ENCODE results near the gene RNU5D-1. TPM values are rescaled to one million over a fixed set of nuclear protein-coding genes. Genes with fewer than 3 reads are reported as not detected.

Gene RNU5D-1
- total and polyA plus RNA-seq, 2 of the 13 experiments (the other 11 are each of a cell fraction or from before 2014, with no cell fraction given) = 165 TPM; not detected in 1

GRCh38 chr1:44730741-44731512, at the start of gene RNU5D-1 (continued):
- TF ChIP-seq ATRX (CRISPR knock-in tag; IDR thresholded peaks at IDR 0.05; ENCODE audit: borderline replicate concordance) = no peak
- TF ChIP-seq MEIS1 (CRISPR knock-in tag; IDR thresholded peaks at IDR 0.05; ENCODE audit: borderline replicate concordance) = no peak
- no peak for TF ChIP-seq ZNF572 (CRISPR knock-in tag; IDR thresholded peaks at IDR 0.05)
- TF ChIP-seq ZNF441 (CRISPR knock-in tag; IDR thresholded peaks at IDR 0.05; ENCODE audit: borderline replicate concordance) = no peak; the same call in none of the 2 replicates
- peak; percentile 44; the same call in 1 of the 2 replicates for TF ChIP-seq ZNF816 (CRISPR knock-in tag; IDR thresholded peaks at IDR 0.05; ENCODE audit: borderline replicate concordance)
- no peak; the same call in 1 of the 2 replicates for TF ChIP-seq MLXIP (CRISPR knock-in tag; IDR thresholded peaks at IDR 0.05; ENCODE audit: borderline replicate concordance)
- TF ChIP-seq PHB2 (IDR thresholded peaks at IDR 0.05; ENCODE audit: partially characterized antibody) = no peak
- TF ChIP-seq CENPBD1 (CRISPR knock-in tag; IDR thresholded peaks at IDR 0.05; ENCODE audit: borderline replicate concordance, low read depth) = no peak
- no peak for TF ChIP-seq PBX2 (CRISPR knock-in tag; IDR thresholded peaks at IDR 0.05)
- TF ChIP-seq RNF219 (CRISPR knock-in tag; IDR thresholded peaks at IDR 0.05) = no peak
- no peak for TF ChIP-seq SP4 (CRISPR knock-in tag; IDR thresholded peaks at IDR 0.05)
- TF ChIP-seq ZNF740 (CRISPR knock-in tag; IDR thresholded peaks at IDR 0.05) = no peak
- TF ChIP-seq ZSCAN30 (CRISPR knock-in tag; IDR thresholded peaks at IDR 0.05) = no peak
- peak; percentile 59 for TF ChIP-seq RAD21 (CRISPR knock-in tag; IDR thresholded peaks at IDR 0.05)
- TF ChIP-seq RFX1 (IDR thresholded peaks at IDR 0.05) = no peak
- no peak for TF ChIP-seq ARID2 (CRISPR knock-in tag; IDR thresholded peaks at IDR 0.05; ENCODE audit: borderline replicate concordance)
- peak; percentile 80; the same call in 1 of the 2 replicates for TF ChIP-seq PHF21A (CRISPR knock-in tag; IDR thresholded peaks at IDR 0.05)
- TF ChIP-seq PAWR (CRISPR knock-in tag; IDR thresholded peaks at IDR 0.05; ENCODE audit: borderline replicate concordance) = no peak
- peak; percentile 48; the same call in 1 of the 2 replicates for TF ChIP-seq SOX13 (IDR thresholded peaks at IDR 0.05)
- no peak; a peak in 1 of 4 replicates for TF ChIP-seq SOX13 (CRISPR knock-in tag; conservative IDR thresholded peaks at IDR 0.05 in 1 of 2, IDR thresholded peaks at IDR 0.05 in 1 of 2)
- peak; percentile 67; the same call in 1 of the 2 replicates for TF ChIP-seq NFE2 (CRISPR knock-in tag; IDR thresholded peaks at IDR 0.05)
- TF ChIP-seq AGO1 (IDR thresholded peaks at IDR 0.05; ENCODE audit: low read depth, low read length, poor library complexity, severe bottlenecking) = no peak
- no peak for TF ChIP-seq ZNF709 (CRISPR knock-in tag; IDR thresholded peaks at IDR 0.05)

Data from HepG2 (cell line).